DND-41 (cell line): ENCODE results near the gene PTK6.

Source experiments
- ATAC-seq: fragments of 200-7000 bp; cut with Tn5 transposase; 3 replicates; pipeline ENCODE4 v1.9.1; 2021; ENCODE audit warnings: low read depth; ENCODE audit not compliant: insufficient read depth
- DNase-seq: peaks from one replicate; pipeline ENCODE4 v3.0.0-alpha.2; 2020
- H2AFZ ChIP-seq: 2 replicates; pipeline ENCODE4 v1.6.0; 2012; ENCODE audit warnings: low read depth, low read length
- H3K27ac ChIP-seq: 2 replicates; pipeline ENCODE4 v1.5.1; 2012; ENCODE audit warnings: low read length, inconsistent platforms
- H3K27me3 ChIP-seq: fragments of 200-600 bp; sonication (generic); 2 replicates; pipeline ENCODE4 v1.6.0; 2012; ENCODE audit warnings: low read length, mild to moderate bottlenecking, inconsistent platforms; ENCODE audit not compliant: insufficient read depth, poor library complexity
- H3K36me3 ChIP-seq: 2 replicates; pipeline ENCODE4 v1.5.1; 2012; ENCODE audit warnings: low read length, inconsistent platforms; ENCODE audit not compliant: insufficient read depth
- H3K4me1 ChIP-seq: 2 replicates; pipeline ENCODE4 v1.5.1; 2012; ENCODE audit warnings: mild to moderate bottlenecking, low read length; ENCODE audit not compliant: insufficient read depth
- H3K4me2 ChIP-seq: 2 replicates; pipeline ENCODE4 v1.6.0; 2012; ENCODE audit warnings: mild to moderate bottlenecking, moderate library complexity, low read length, inconsistent platforms; ENCODE audit not compliant: insufficient read depth
- H3K4me3 ChIP-seq, 2 experiments: fragments of 200-600 bp in 1 of 2; shearing (Covaris generic) in 1 of 2; 2 replicates each; pipeline ENCODE4 v1.5.1; 2012 to 2016; ENCODE audit warnings: inconsistent platforms in 2 of 2, low read length in 2 of 2, mild to moderate bottlenecking in 2 of 2, low read depth in 1 of 2, moderate library complexity in 1 of 2
- H3K79me2 ChIP-seq: 2 replicates; pipeline ENCODE4 v1.6.0; 2012; ENCODE audit warnings: low read length, inconsistent platforms; ENCODE audit not compliant: insufficient read depth
- H3K9ac ChIP-seq: 2 replicates; pipeline ENCODE4 v1.6.0; 2012; ENCODE audit warnings: low read depth, mild to moderate bottlenecking, inconsistent platforms, low read length, moderate library complexity
- H3K9me3 ChIP-seq: 2 replicates; pipeline ENCODE4 v1.5.1; 2012; ENCODE audit warnings: low read length, moderate library complexity, mild to moderate bottlenecking, inconsistent platforms; ENCODE audit not compliant: insufficient read depth, severe bottlenecking
- H4K20me1 ChIP-seq: 2 replicates; pipeline ENCODE4 v1.6.0; 2012; ENCODE audit warnings: low read length; ENCODE audit not compliant: insufficient read depth
- EZH2 ChIP-seq: IDR thresholded peaks from 3 replicates; pipeline ENCODE4 v1.6.1; 2012; ENCODE audit warnings: borderline replicate concordance, low read depth, mild to moderate bottlenecking, moderate library complexity, low read length, inconsistent platforms; ENCODE audit not compliant: severe bottlenecking
- TF ChIP-seq, protein P1 (sequence below): IDR thresholded peaks from 2 replicates; pipeline ENCODE4 v1.5.1; 2012; ENCODE audit warnings: borderline replicate concordance, low read length, moderate library complexity, mild to moderate bottlenecking; ENCODE audit not compliant: poor library complexity, severe bottlenecking; ENCODE audit errors: extremely low read depth

PTK6 gene

DNA sequence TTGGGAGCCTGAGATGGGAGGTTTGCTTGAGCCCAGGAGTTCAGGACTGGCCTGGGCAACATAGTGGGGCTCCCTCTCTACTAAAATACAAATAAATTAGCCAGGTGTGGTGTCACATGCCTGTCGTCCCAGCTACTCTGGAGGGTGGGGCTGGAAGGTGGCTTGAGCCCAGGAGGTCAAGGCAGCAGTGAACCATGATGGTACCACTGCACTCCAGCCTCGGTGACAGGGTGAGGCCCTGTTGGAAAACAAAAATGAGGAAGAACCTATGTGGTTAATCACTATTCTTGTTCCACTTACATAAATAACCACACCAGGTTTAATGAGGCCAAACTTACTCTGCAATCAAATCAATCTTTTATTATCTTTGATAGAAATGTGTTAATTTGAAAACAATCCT lies 11.2 kb downstream of the PTK6 start:
- no peak for ATAC-seq
- no peak for DNase-seq

DNA sequence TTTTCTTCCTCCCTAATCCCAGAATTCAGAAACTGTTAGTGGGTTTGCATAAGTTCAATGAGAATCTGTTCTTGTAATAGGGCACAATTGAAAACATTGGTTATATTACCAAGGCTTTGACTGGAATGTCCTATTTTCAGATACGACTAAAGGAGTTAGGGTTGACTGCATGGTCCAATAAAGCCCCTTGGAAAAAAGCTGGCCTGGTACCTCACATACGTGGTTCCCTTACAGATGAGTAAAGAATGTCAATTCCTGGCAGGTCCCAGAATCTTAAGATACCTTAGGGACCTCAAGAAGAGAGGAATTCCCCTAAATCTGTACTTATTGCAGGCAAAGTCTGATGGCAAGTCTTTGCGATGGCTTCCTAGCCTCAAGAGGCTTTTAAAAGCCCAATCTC lies 12.0 kb downstream of the PTK6 start:
- peaks cover 35% of the 10 kb centered on the region for H4K20me1 ChIP-seq
- H3K9ac ChIP-seq, result no peak overlapping the region
- no peak for DNase-seq
- peaks cover 5% of the 10 kb centered on the region for H3K9me3 ChIP-seq
- H3K4me2 ChIP-seq, result no peak overlapping the region
- H3K36me3 ChIP-seq, result peaks cover 25% of the 10 kb centered on the region
- TF ChIP-seq, protein P1, sequence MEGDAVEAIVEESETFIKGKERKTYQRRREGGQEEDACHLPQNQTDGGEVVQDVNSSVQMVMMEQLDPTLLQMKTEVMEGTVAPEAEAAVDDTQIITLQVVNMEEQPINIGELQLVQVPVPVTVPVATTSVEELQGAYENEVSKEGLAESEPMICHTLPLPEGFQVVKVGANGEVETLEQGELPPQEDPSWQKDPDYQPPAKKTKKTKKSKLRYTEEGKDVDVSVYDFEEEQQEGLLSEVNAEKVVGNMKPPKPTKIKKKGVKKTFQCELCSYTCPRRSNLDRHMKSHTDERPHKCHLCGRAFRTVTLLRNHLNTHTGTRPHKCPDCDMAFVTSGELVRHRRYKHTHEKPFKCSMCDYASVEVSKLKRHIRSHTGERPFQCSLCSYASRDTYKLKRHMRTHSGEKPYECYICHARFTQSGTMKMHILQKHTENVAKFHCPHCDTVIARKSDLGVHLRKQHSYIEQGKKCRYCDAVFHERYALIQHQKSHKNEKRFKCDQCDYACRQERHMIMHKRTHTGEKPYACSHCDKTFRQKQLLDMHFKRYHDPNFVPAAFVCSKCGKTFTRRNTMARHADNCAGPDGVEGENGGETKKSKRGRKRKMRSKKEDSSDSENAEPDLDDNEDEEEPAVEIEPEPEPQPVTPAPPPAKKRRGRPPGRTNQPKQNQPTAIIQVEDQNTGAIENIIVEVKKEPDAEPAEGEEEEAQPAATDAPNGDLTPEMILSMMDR, result no peak
- TF ChIP-seq EZH2, result no peak
- no peak overlapping the region for H3K4me3 ChIP-seq
- ATAC-seq, result no peak
- H3K27ac ChIP-seq, result no peak overlapping the region
- H3K27me3 ChIP-seq, result peaks cover under 1% of the 10 kb centered on the region
- peaks cover 11% of the 10 kb centered on the region for H3K79me2 ChIP-seq
- H3K4me1 ChIP-seq, result peaks cover 18% of the 10 kb centered on the region
- H2AFZ ChIP-seq, result no peak overlapping the region

More for the DNA sequence above, 11.2 kb downstream of the PTK6 start:
- H3K36me3 ChIP-seq, result peaks cover 25% of the 10 kb centered on the region
- H3K27ac ChIP-seq, result no peak overlapping the region
- peaks cover 35% of the 10 kb centered on the region for H4K20me1 ChIP-seq
- H3K4me3 ChIP-seq, result no peak overlapping the region
- peaks cover 5% of the 10 kb centered on the region for H3K9me3 ChIP-seq
- H3K27me3 ChIP-seq, result no peaks in the 10 kb centered on the region
- H2AFZ ChIP-seq, result no peak overlapping the region
- no peak for TF ChIP-seq EZH2
- TF ChIP-seq, protein P1, result no peak
- no peak overlapping the region for H3K9ac ChIP-seq
- H3K79me2 ChIP-seq, result peaks cover 8% of the 10 kb centered on the region
- H3K4me1 ChIP-seq, result peaks cover 15% of the 10 kb centered on the region
- no peak overlapping the region for H3K4me2 ChIP-seq

DNA sequence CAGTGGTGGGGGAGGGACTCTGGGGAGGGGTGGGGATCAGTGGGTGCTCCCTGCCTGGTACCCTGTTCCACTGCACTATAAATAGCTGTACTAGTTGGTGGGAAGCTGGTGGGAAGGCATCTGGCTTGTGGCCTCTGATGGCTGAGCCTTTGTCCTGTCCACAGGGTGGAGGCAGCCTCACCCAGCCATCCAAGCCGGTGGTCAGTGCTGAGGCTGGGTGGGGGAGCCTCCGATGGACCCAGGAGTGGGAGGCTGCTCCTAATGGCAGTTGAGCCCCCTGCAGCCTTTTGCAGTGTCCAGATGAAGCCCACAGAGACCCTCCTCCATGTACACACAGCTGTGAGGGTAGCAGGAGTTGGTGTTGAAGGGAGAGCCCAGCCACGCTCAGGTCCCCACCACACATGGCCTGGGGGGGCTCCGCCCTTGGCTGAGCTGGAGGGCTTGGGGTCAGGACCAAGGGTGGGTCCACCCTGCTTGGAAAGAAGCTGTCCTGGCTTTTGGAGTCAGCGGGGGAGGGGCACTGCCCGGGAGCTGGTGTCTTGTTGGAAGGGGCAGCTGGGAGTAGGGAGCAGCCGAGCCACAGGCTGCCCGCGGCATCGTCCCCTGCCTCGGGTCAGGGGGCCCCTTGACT lies 14.1 kb downstream of the PTK6 start:
- Histone ChIP-seq H3K36me3 (peaks cover 25% of the 10 kb centered on the region), H3K4me3 (no peak overlapping the region), H3K4me1 (peaks cover 27% of the 10 kb centered on the region), H3K9ac (no peak overlapping the region), H3K79me2 (peaks cover 11% of the 10 kb centered on the region), H2AFZ (no peak overlapping the region), H3K27ac (no peak overlapping the region), H3K4me2 (no peak overlapping the region), H3K27me3 (peaks cover 5% of the 10 kb centered on the region), H3K9me3 (peaks cover 5% of the 10 kb centered on the region), H4K20me1 (peaks cover 22% of the 10 kb centered on the region)
- TF ChIP-seq, protein P1, result no peak
- no peak for TF ChIP-seq EZH2
- ATAC-seq, result no peak
- no peak for DNase-seq
